Measurements from ENCODE around the gene ACOXL.

The ACOXL gene

DNA sequence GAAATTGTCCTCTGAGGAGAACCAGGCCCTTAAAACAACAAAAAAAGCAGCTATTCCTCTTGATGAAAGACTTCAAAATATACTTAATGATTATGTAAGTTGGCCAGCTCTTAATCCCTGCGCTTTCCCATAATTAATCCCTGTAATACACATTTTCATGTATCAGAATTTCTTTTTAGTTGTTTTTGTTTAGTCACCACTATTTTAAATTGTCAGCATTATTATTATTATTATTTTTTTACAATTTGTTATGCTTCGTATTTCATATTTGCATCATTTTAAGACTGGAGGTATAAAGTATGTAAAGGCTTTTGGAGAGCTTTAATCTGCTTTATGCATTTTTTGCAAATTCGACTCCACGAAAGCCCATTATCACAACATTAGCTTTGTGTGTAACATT, 152.9 kb downstream of the ACOXL start:
- no peak overlapping the region for H3K4me3 ChIP-seq (ENCODE audit: low read length)
- no peak overlapping the region for H3K27ac ChIP-seq (ENCODE audit: low read length)

GRCh38 chr2:110886826-110887573, 154.6 kb downstream of the ACOXL start:
- WGBS (ENCODE audit: insufficient coverage, insufficient read length), result no CpG with 5 or more reads among the region's 11 CpGs
- no peaks in the 10 kb centered on the region for H3K4me1 ChIP-seq (ENCODE audit: control insufficient read depth, insufficient read depth, low read length)
- DNase-seq (ENCODE audit: low read depth, low spot score), result no peak
- H3K27me3 ChIP-seq (ENCODE audit: control insufficient read depth, insufficient read depth, low read length), result no peaks in the 10 kb centered on the region
- no peaks in the 10 kb centered on the region for H3K36me3 ChIP-seq (ENCODE audit: control insufficient read depth, insufficient read depth, low read length)
- H3K9me3 ChIP-seq (ENCODE audit: control insufficient read depth, insufficient read depth, low read length), result no peaks in the 10 kb centered on the region
- no peak overlapping the region for H3K27ac ChIP-seq (ENCODE audit: low read length)
- H3K4me3 ChIP-seq (ENCODE audit: low read length), result no peak overlapping the region

More for the DNA sequence above, 152.9 kb downstream of the ACOXL start:
- no peak for DNase-seq (ENCODE audit: low read depth, low spot score)
- no peaks in the 10 kb centered on the region for H3K36me3 ChIP-seq (ENCODE audit: control insufficient read depth, insufficient read depth, low read length)
- no CpG with 5 or more reads among the region's 4 CpGs for WGBS (ENCODE audit: insufficient coverage, insufficient read length)
- H3K9me3 ChIP-seq (ENCODE audit: control insufficient read depth, insufficient read depth, low read length), result no peaks in the 10 kb centered on the region
- no peaks in the 10 kb centered on the region for H3K27me3 ChIP-seq (ENCODE audit: control insufficient read depth, insufficient read depth, low read length)
- H3K4me1 ChIP-seq (ENCODE audit: control insufficient read depth, insufficient read depth, low read length), result no peaks in the 10 kb centered on the region

DNA sequence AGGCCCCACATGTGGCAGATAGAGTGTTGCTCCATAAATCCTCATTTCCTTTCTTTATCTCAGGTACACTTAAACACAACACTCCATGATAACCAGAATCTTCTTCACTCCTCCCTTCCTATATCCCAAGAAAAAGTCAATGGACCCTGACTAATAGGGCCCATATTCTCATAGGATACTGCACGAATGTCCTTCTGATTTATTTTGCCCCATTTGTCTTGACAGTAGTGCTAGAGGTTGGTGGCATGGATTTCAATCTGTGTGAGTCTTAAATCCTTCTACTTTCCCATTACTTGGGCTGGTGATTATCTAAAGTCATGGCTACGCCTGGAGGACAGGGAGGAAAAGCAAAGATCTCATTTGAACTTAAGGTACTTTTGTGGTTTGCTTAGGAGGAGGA, 156.0 kb downstream of the ACOXL start:
- Histone ChIP-seq H3K27ac (ENCODE audit: low read length) (no peak overlapping the region), H3K27me3 (ENCODE audit: control insufficient read depth, insufficient read depth, low read length) (no peaks in the 10 kb centered on the region), H3K4me1 (ENCODE audit: control insufficient read depth, insufficient read depth, low read length) (no peaks in the 10 kb centered on the region), H3K4me3 (ENCODE audit: low read length) (no peak overlapping the region), H3K9me3 (ENCODE audit: control insufficient read depth, insufficient read depth, low read length) (no peaks in the 10 kb centered on the region), H3K36me3 (ENCODE audit: control insufficient read depth, insufficient read depth, low read length) (no peaks in the 10 kb centered on the region)
- no peak for DNase-seq (ENCODE audit: low read depth, low spot score)
- no CpG with 5 or more reads among the region's 2 CpGs for WGBS (ENCODE audit: insufficient coverage, insufficient read length)

- H3K27ac ChIP-seq (ENCODE audit: low read length), result no peak overlapping the region
- WGBS (ENCODE audit: insufficient coverage, insufficient read length), result no CpG with 5 or more reads among the region's 1 CpG
- no peaks in the 10 kb centered on the region for H3K27me3 ChIP-seq (ENCODE audit: control insufficient read depth, insufficient read depth, low read length)
- DNase-seq (ENCODE audit: low read depth, low spot score), result no peak
- H3K9me3 ChIP-seq (ENCODE audit: control insufficient read depth, insufficient read depth, low read length), result no peaks in the 10 kb centered on the region
- H3K36me3 ChIP-seq (ENCODE audit: control insufficient read depth, insufficient read depth, low read length), result no peaks in the 10 kb centered on the region
- no peak overlapping the region for H3K4me3 ChIP-seq (ENCODE audit: low read length)
- H3K4me1 ChIP-seq (ENCODE audit: control insufficient read depth, insufficient read depth, low read length), result no peaks in the 10 kb centered on the region
Observed at GRCh38 chr2:110891626-110892025, 159.3 kb downstream of the ACOXL start.

- no peaks in the 10 kb centered on the region for H3K9me3 ChIP-seq (ENCODE audit: control insufficient read depth, insufficient read depth, low read length)
- H3K27me3 ChIP-seq (ENCODE audit: control insufficient read depth, insufficient read depth, low read length), result no peaks in the 10 kb centered on the region
- DNase-seq (ENCODE audit: low read depth, low spot score), result no peak
- H3K27ac ChIP-seq (ENCODE audit: low read length), result no peak overlapping the region
- no CpG with 5 or more reads among the region's 3 CpGs for WGBS (ENCODE audit: insufficient coverage, insufficient read length)
- no peaks in the 10 kb centered on the region for H3K36me3 ChIP-seq (ENCODE audit: control insufficient read depth, insufficient read depth, low read length)
- H3K4me1 ChIP-seq (ENCODE audit: control insufficient read depth, insufficient read depth, low read length), result no peaks in the 10 kb centered on the region
- H3K4me3 ChIP-seq (ENCODE audit: low read length), result no peak overlapping the region
Observed at GRCh38 chr2:110896226-110896625, 163.9 kb downstream of the ACOXL start.

DNA sequence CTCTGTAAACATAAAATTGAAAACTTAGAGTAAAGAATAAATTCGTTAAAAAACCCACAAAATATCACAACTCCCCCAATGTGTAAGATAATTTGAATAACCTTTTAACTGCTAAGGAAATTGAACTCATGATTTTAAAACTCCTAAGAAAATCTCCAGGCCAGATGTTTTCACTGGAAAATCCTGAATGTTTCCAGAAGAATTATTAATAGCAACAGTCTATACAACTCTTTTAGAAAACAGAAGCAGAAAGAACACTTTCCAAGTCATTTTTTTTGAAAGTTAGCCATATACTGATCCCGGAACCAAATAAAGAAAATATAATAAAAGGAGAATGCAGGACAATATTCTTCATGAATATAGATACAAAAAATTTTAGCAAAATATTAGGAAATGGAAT, 165.6 kb downstream of the ACOXL start:
- H3K4me3 ChIP-seq (ENCODE audit: low read length), result no peak overlapping the region
- WGBS (ENCODE audit: insufficient coverage, insufficient read length), result no CpG with 5 or more reads among the region's 2 CpGs
- no peaks in the 10 kb centered on the region for H3K4me1 ChIP-seq (ENCODE audit: control insufficient read depth, insufficient read depth, low read length)
- no peak for DNase-seq (ENCODE audit: low read depth, low spot score)
- no peaks in the 10 kb centered on the region for H3K27me3 ChIP-seq (ENCODE audit: control insufficient read depth, insufficient read depth, low read length)
- H3K9me3 ChIP-seq (ENCODE audit: control insufficient read depth, insufficient read depth, low read length), result no peaks in the 10 kb centered on the region
- H3K27ac ChIP-seq (ENCODE audit: low read length), result no peak overlapping the region
- H3K36me3 ChIP-seq (ENCODE audit: control insufficient read depth, insufficient read depth, low read length), result no peaks in the 10 kb centered on the region

- no peak overlapping the region for H3K4me3 ChIP-seq (ENCODE audit: low read length)
- WGBS (ENCODE audit: insufficient coverage, insufficient read length), result no CpG with 5 or more reads among the region's 2 CpGs
- no peak overlapping the region for H3K27ac ChIP-seq (ENCODE audit: low read length)
- H3K4me1 ChIP-seq (ENCODE audit: control insufficient read depth, insufficient read depth, low read length), result peaks cover 2% of the 10 kb centered on the region; the same call in 1 of the 2 replicates
- H3K27me3 ChIP-seq (ENCODE audit: control insufficient read depth, insufficient read depth, low read length), result no peaks in the 10 kb centered on the region
- H3K36me3 ChIP-seq (ENCODE audit: control insufficient read depth, insufficient read depth, low read length), result no peaks in the 10 kb centered on the region
- no peak for DNase-seq (ENCODE audit: low read depth, low spot score)
- H3K9me3 ChIP-seq (ENCODE audit: control insufficient read depth, insufficient read depth, low read length), result no peaks in the 10 kb centered on the region
Observed at GRCh38 chr2:110900191-110900590, 167.8 kb downstream of the ACOXL start.

GRCh38 chr2:110903548-110903947, 171.2 kb downstream of the ACOXL start:
- Histone ChIP-seq H3K4me3 (ENCODE audit: low read length) (no peak overlapping the region), H3K27ac (ENCODE audit: low read length) (no peak overlapping the region), H3K9me3 (ENCODE audit: control insufficient read depth, insufficient read depth, low read length) (no peaks in the 10 kb centered on the region), H3K4me1 (ENCODE audit: control insufficient read depth, insufficient read depth, low read length) (peaks cover 2% of the 10 kb centered on the region; the same call in 1 of the 2 replicates), H3K27me3 (ENCODE audit: control insufficient read depth, insufficient read depth, low read length) (no peaks in the 10 kb centered on the region), H3K36me3 (ENCODE audit: control insufficient read depth, insufficient read depth, low read length) (no peaks in the 10 kb centered on the region)
- DNase-seq (ENCODE audit: low read depth, low spot score), result no peak
- WGBS (ENCODE audit: insufficient coverage, insufficient read length), result no CpG with 5 or more reads among the region's 3 CpGs

DNA sequence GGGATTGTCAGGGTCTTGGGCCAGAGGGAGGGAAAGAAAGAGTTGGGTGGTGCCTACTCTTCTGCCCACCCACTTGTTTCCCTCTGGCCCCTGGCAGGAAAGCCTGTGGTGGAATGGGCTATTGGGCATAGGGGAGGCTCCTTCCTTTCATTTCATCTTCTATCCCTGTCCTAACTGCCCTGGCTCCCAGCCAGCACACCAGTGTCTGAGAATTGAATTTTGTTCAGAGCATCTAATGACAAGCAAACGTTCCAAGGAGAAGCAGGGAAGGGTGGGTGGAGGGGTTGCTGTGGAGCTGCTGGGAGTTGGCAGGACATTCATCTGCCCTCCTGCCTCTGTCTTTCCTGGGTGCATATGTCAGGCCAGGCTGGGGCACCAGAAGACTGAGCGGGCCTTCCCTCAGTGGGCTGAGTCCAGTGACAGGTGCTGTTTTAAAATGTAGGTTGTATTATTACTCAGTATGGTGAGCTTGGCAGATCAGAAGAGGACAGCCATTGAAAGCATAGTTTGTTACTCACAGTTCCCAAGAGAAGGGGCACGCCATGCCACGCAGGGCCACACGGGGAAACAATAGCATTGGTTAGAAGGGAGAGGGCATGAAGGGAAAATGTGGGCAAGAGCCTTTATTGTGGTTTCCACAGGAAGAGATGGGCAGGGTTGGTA, 171.9 kb downstream of the ACOXL start:
- no peak for DNase-seq (ENCODE audit: low read depth, low spot score)
- Histone ChIP-seq H3K9me3 (ENCODE audit: control insufficient read depth, insufficient read depth, low read length) (no peaks in the 10 kb centered on the region), H3K27ac (ENCODE audit: low read length) (no peak overlapping the region), H3K27me3 (ENCODE audit: control insufficient read depth, insufficient read depth, low read length) (no peaks in the 10 kb centered on the region), H3K36me3 (ENCODE audit: control insufficient read depth, insufficient read depth, low read length) (no peaks in the 10 kb centered on the region), H3K4me3 (ENCODE audit: low read length) (no peak overlapping the region), H3K4me1 (ENCODE audit: control insufficient read depth, insufficient read depth, low read length) (peaks cover 2% of the 10 kb centered on the region; the same call in 1 of the 2 replicates)
- no CpG with 5 or more reads among the region's 5 CpGs for WGBS (ENCODE audit: insufficient coverage, insufficient read length)

- H3K27ac ChIP-seq (ENCODE audit: low read length), result no peak overlapping the region
- no peaks in the 10 kb centered on the region for H3K27me3 ChIP-seq (ENCODE audit: control insufficient read depth, insufficient read depth, low read length)
- peaks cover 2% of the 10 kb centered on the region; the same call in 1 of the 2 replicates for H3K4me1 ChIP-seq (ENCODE audit: control insufficient read depth, insufficient read depth, low read length)
- no CpG with 5 or more reads among the region's 3 CpGs for WGBS (ENCODE audit: insufficient coverage, insufficient read length)
- H3K36me3 ChIP-seq (ENCODE audit: control insufficient read depth, insufficient read depth, low read length), result no peaks in the 10 kb centered on the region
- DNase-seq (ENCODE audit: low read depth, low spot score), result no peak
- H3K9me3 ChIP-seq (ENCODE audit: control insufficient read depth, insufficient read depth, low read length), result no peaks in the 10 kb centered on the region
- H3K4me3 ChIP-seq (ENCODE audit: low read length), result no peak overlapping the region
Observed at GRCh38 chr2:110904779-110905148, 172.4 kb downstream of the ACOXL start.

Data from iPS DF 6.9 (cell line).